GM23248 (cell line): ENCODE results near the gene PALM. TPM values are rescaled to one million over a fixed set of nuclear protein-coding genes. Genes with fewer than 3 reads are reported as not detected.

ENCODE experiments used
- DNase-seq: peaks from one replicate; pipeline ENCODE4 v3.0.0-alpha.2; 2015
- H2AFZ ChIP-seq: fragments of 200-600 bp; sonication (generic); 2 replicates; pipeline ENCODE4 v1.6.1; 2016; ENCODE audit warnings: antibody characterized with exemption
- H3F3A ChIP-seq: fragments of 200-600 bp; sonication (generic); 2 replicates; pipeline ENCODE4 v1.6.1; 2016; ENCODE audit warnings: mild to moderate bottlenecking, antibody characterized with exemption, mixed run types; ENCODE audit not compliant: insufficient read depth
- H3K27ac ChIP-seq: fragments of 200-600 bp; sonication (generic); 2 replicates; pipeline ENCODE4 v1.5.1; 2016; ENCODE audit warnings: mild to moderate bottlenecking
- H3K27me3 ChIP-seq: fragments of 200-600 bp; sonication (generic); replicated peaks from 2 replicates; pipeline ENCODE4 v1.6.1; 2016; ENCODE audit warnings: mild to moderate bottlenecking; ENCODE audit not compliant: insufficient read depth
- H3K36me3 ChIP-seq: fragments of 200-600 bp; sonication (generic); 2 replicates; pipeline ENCODE4 v1.6.1; 2016; ENCODE audit warnings: low read depth, mild to moderate bottlenecking
- H3K4me1 ChIP-seq: fragments of 200-600 bp; sonication (generic); 2 replicates; pipeline ENCODE4 v1.6.1; 2016; ENCODE audit warnings: mild to moderate bottlenecking; ENCODE audit not compliant: insufficient read depth
- H3K4me2 ChIP-seq: fragments of 200-600 bp; sonication (generic); one replicate; pipeline ENCODE4 v1.6.1; 2016; ENCODE audit warnings: mild to moderate bottlenecking; ENCODE audit not compliant: unreplicated experiment
- H3K4me3 ChIP-seq: fragments of 200-600 bp; sonication (generic); 2 replicates; pipeline ENCODE4 v1.5.1; 2016; ENCODE audit warnings: mild to moderate bottlenecking
- H3K79me2 ChIP-seq: fragments of 200-600 bp; sonication (generic); 2 replicates; pipeline ENCODE4 v1.6.1; 2016; ENCODE audit warnings: mild to moderate bottlenecking; ENCODE audit not compliant: insufficient read depth
- H3K9ac ChIP-seq: fragments of 200-600 bp; sonication (generic); 2 replicates; pipeline ENCODE4 v1.6.1; 2016; ENCODE audit warnings: mild to moderate bottlenecking
- H3K9me2 ChIP-seq: fragments of 200-600 bp; sonication (generic); 2 replicates; pipeline ENCODE4 v1.6.1; 2016; ENCODE audit warnings: mixed run types, mild to moderate bottlenecking, moderate library complexity; ENCODE audit not compliant: insufficient read depth
- H3K9me3 ChIP-seq: fragments of 200-600 bp; sonication (generic); one replicate; pipeline ENCODE4 v1.6.1; 2017; ENCODE audit warnings: low read depth
- H4K20me1 ChIP-seq: fragments of 200-600 bp; sonication (generic); 2 replicates; pipeline ENCODE4 v1.6.0; 2016; ENCODE audit not compliant: insufficient read depth
- EZH2 ChIP-seq: fragments of 200-600 bp; sonication (generic); IDR thresholded peaks from 2 replicates; pipeline ENCODE4 v1.6.1; 2018; ENCODE audit warnings: antibody characterized with exemption, mild to moderate bottlenecking; ENCODE audit not compliant: insufficient read depth, poor library complexity, severe bottlenecking
- EZH2phosphoT487 ChIP-seq: fragments of 200-600 bp; sonication (generic); IDR thresholded peaks from 2 replicates; pipeline ENCODE4 v1.6.1; 2018; ENCODE audit warnings: antibody characterized with exemption, moderate library complexity, mild to moderate bottlenecking, low read depth; ENCODE audit not compliant: insufficient read depth
- WGBS, 2 experiments: methylation state at CpG; one replicate each; pipeline ENCODE4 v1.1.6; 2015 to 2017; ENCODE audit warnings: low lambda C conversion rate in 2 of 2, low coverage in 1 of 2; ENCODE audit errors: missing lambda C conversion rate in 2 of 2; 5-methylcytosine and 5-hydroxymethylcytosine counted together
- in situ Hi-C: fragments of 300-500 bp; cut with MboI; formaldehyde crosslinking; loops from 2 replicates; pipeline ENCODE4 v1.15.0; 2020
- polyA plus RNA-seq: library from polyadenylated mRNA; unstranded; fragments of >200 nt; fragmentation: Nextera tagmentation; extraction: Ambion mirVana; gene quantifications from 2 replicates; pipeline ENCODE4 v1.2.1, GENCODE V29; 2016
- total RNA-seq: library from RNA; depleted of rRNA; stranded (reverse); fragments of >200 nt; shearing (Covaris generic); gene quantifications from 2 replicates; pipeline ENCODE4 v1.2.3, GENCODE V29; 2014; rRNA removed

The PALM gene, protein sequence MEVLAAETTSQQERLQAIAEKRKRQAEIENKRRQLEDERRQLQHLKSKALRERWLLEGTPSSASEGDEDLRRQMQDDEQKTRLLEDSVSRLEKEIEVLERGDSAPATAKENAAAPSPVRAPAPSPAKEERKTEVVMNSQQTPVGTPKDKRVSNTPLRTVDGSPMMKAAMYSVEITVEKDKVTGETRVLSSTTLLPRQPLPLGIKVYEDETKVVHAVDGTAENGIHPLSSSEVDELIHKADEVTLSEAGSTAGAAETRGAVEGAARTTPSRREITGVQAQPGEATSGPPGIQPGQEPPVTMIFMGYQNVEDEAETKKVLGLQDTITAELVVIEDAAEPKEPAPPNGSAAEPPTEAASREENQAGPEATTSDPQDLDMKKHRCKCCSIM
- 2.5 and 2.7 TPM in 2 replicates for total RNA-seq
- 0.32 and 0.36 TPM in 2 replicates for polyA plus RNA-seq

DNA sequence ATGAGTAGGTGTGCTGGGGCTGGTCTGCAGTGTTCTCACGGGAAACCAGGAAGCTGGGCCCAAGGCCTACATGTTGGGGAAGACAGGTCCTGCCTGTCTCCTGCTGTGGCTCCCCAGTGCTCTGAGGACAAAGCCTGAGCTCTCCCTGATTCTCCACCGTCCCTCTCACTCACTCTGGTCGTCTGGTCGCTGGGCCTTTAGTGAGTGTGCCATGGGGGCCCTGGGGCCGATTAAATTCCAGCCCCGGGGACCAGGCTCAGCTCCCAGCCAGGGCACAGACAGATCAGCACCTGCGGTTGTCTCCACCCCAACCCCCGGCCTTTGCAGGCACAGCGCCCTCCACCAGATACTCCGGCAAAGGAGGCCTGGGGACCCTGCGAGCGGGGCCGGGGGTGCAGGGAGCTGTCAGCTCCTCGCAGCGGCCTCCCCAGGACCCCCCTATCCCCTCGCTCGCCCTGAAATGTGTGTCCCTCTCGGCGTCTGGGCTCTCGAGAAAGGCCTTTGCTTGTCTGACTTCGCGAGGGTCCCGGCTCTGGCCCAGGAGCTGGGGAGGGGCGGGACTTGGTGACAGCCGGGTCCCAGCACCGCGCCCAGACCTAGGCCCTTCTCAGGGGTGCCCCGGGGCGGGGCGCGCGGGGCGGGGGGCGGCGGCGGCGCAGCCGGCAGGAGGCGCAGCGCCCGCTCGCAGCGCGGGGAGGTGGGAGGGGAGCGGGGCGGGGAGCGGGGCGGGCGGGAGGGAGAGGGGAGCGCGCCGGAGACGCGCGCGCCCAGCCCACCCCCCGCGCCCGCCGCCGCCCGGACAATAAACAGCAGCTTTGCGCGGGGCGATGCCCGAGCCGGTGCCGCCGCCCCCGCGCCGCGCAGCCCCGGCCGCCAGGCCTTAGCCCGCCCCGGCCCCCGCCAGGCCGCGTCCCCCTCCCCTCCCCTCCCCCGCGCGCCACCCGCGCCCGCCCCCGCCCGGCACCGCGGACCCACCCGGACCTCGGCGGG lies at the start of gene PALM:
PALM (plus strand) TSS at position 782 of the 990 bp plus-strand sequence. CDS start 212 bp downstream, outside the sequence.
- H3K9ac ChIP-seq = no peak within 1 kb of the TSS
- in situ Hi-C loops = no loop called here

GRCh38 chr19:660793-661426 lies 47.8 kb upstream of the PALM start:
- peak overlapping the region; percentile 90 for H3K4me3 ChIP-seq

More for the DNA sequence above, at the start of gene PALM:
- Histone ChIP-seq H3K79me2 (no peaks in the 10 kb centered on the region), H3K27ac (no peak within 1 kb of the TSS), H4K20me1 (no peaks in the 10 kb centered on the region), H3K4me3 (peak within 1 kb of the TSS; percentile 42; the same call in 1 of the 2 replicates), H3K4me1 (no peaks in the 10 kb centered on the region), H3K36me3 (no peaks in the 10 kb centered on the region), H3F3A (peaks cover 7% of the 10 kb centered on the region; the same call in 1 of the 2 replicates), H3K4me2 (no peak within 1 kb of the TSS), H3K9me3 (no peaks in the 10 kb centered on the region), H3K9me2 (no peaks in the 10 kb centered on the region), H2AFZ (no peak within 1 kb of the TSS), H3K27me3 (peaks cover 15% of the 10 kb centered on the region; the same call in 1 of the 2 replicates)
- peak; percentile 57 for TF ChIP-seq EZH2
- TF ChIP-seq EZH2phosphoT487 = no peak
- WGBS, 2 experiments = 19 to 30% methylated on average over 15 to 29 of the region's 93 CpGs
- DNase-seq = no peak

GRCh38 chr19:661427-662196 lies 47.1 kb upstream of the PALM start:
- H3K9me2 ChIP-seq = no peaks in the 10 kb centered on the region
- in situ Hi-C loops = no loop called here
- peak overlapping the region; percentile 91 for H3K27ac ChIP-seq
- peak overlapping the region; percentile 96 for H3K9ac ChIP-seq
- H4K20me1 ChIP-seq = no peaks in the 10 kb centered on the region
- H3K4me1 ChIP-seq = peaks cover 25% of the 10 kb centered on the region
- WGBS, 2 experiments = 7 to 9% methylated on average over 31 of the region's 31 CpGs
- H2AFZ ChIP-seq = no peak overlapping the region
- H3F3A ChIP-seq = peaks cover 10% of the 10 kb centered on the region; the same call in 1 of the 2 replicates
- TF ChIP-seq EZH2phosphoT487 (no peak), EZH2 (no peak)
- no peaks in the 10 kb centered on the region for H3K9me3 ChIP-seq
- H3K4me3 ChIP-seq = peak overlapping the region; percentile 90
- peak overlapping the region; percentile 99 for H3K4me2 ChIP-seq
- no peaks in the 10 kb centered on the region for H3K36me3 ChIP-seq
- peak; percentile 68 for DNase-seq
- H3K79me2 ChIP-seq = peaks cover 61% of the 10 kb centered on the region
- no peaks in the 10 kb centered on the region for H3K27me3 ChIP-seq

More at GRCh38 chr19:660793-661426, 47.8 kb upstream of the PALM start:
- Histone ChIP-seq H3K9ac (peak overlapping the region; percentile 96), H3K27me3 (no peaks in the 10 kb centered on the region), H3K9me3 (no peaks in the 10 kb centered on the region), H3K4me1 (peaks cover 25% of the 10 kb centered on the region), H3K79me2 (peaks cover 68% of the 10 kb centered on the region), H3K9me2 (no peaks in the 10 kb centered on the region), H3F3A (peaks cover 10% of the 10 kb centered on the region; the same call in 1 of the 2 replicates), H3K27ac (peak overlapping the region; percentile 91), H4K20me1 (no peaks in the 10 kb centered on the region), H3K4me2 (peak overlapping the region; percentile 99), H2AFZ (no peak overlapping the region), H3K36me3 (no peaks in the 10 kb centered on the region)
- 51 to 58% methylated on average over 18 to 20 of the region's 20 CpGs for WGBS, 2 experiments
- in situ Hi-C loops = no loop called here
- no peak for DNase-seq
- TF ChIP-seq EZH2 = no peak
- TF ChIP-seq EZH2phosphoT487 = no peak
